A549 treated with AZD2906 at 1 μM for 4 hours (cell line): ENCODE results near the gene VPS37C. TPM values are rescaled to one million over a fixed set of nuclear protein-coding genes. Genes with fewer than 3 reads are reported as not detected.

ENCODE experiments used
- total RNA-seq: library from RNA; stranded (reverse); fragments of 200-300 nt; extraction: Qiagen RNA extraction; gene quantifications from 5 replicates; pipeline ENCODE4 v1.2.3, GENCODE V29; 2022

VPS37C gene
- 16.2 to 18.2 TPM (median 17.1 TPM) in 5 replicates for total RNA-seq

GRCh38 chr11:61161190-61162091, at the start of gene VPS37C:
TSS of gene VPS37C (minus strand) at chr11:61161426. CDS start at chr11:61138829, 22,597 bp downstream.

GRCh38 chr11:61202950-61203746, 41.9 kb upstream of the VPS37C start, which contains the start of gene PGA3:
TSS of gene PGA3 (plus strand) at chr11:61203515. CDS start at chr11:61203565, 50 bp downstream.

Other genes with a start within 250 kb of the VPS37C start
- gene TMEM109, start 247.3 kb downstream of the VPS37C start, total RNA-seq: 107 to 136 TPM (median 130 TPM) in 5 replicates
- gene TMEM132A, start 237.0 kb downstream of the VPS37C start, total RNA-seq: 91.8 to 138 TPM (median 121 TPM) in 5 replicates
- gene SLC15A3, start 209.2 kb downstream of the VPS37C start, total RNA-seq: not detected in 5 replicates
- 0.04 to 0.16 TPM (median 0.09 TPM) in 5 replicates for gene CD6, start 189.7 kb downstream of the VPS37C start, total RNA-seq
- gene CD5, start 58.9 kb downstream of the VPS37C start, total RNA-seq: not detected in 5 replicates
- gene PGA3, start 42.1 kb upstream of the VPS37C start, total RNA-seq: 0.12 TPM in 1 of 5 replicates, not detected in the others
- gene PGA4, start 60.9 kb upstream of the VPS37C start, total RNA-seq: 0.07 to 0.26 TPM (median 0.16 TPM) in 3 of 5 replicates, not detected in the others
- gene PGA5, start 79.7 kb upstream of the VPS37C start, total RNA-seq: 0.08 TPM in 1 of 5 replicates, not detected in the others
- 0.46 to 0.85 TPM (median 0.49 TPM) in 5 replicates for gene VWCE, start 133.9 kb upstream of the VPS37C start, total RNA-seq
- gene DDB1, start 171.7 kb upstream of the VPS37C start, total RNA-seq: 159 to 171 TPM (median 166 TPM) in 5 replicates
- 45.4 to 75.1 TPM (median 73.0 TPM) in 5 replicates for gene TKFC, start 171.8 kb upstream of the VPS37C start, total RNA-seq
- gene CYB561A3, start 200.5 kb upstream of the VPS37C start, total RNA-seq: 35.7 to 45.5 TPM (median 41.7 TPM) in 5 replicates
- 75.9 to 100 TPM (median 97.3 TPM) in 5 replicates for gene TMEM138, start 200.9 kb upstream of the VPS37C start, total RNA-seq
- gene TMEM216, start 231.2 kb upstream of the VPS37C start, total RNA-seq: 15.9 to 19.0 TPM (median 17.7 TPM) in 5 replicates